Mucosa of stomach (tissue), 1 donor: ENCODE measurements around the gene MAPKBP1.

Experiments used
- H3K27me3 ChIP-seq: one replicate; pipeline ENCODE4 v1.7.0; 2013; ENCODE audit warnings: mild to moderate bottlenecking, low read length; ENCODE audit not compliant: control insufficient read depth, insufficient read depth
- H3K36me3 ChIP-seq: one replicate; pipeline ENCODE4 v1.7.0; 2013; ENCODE audit warnings: low read length; ENCODE audit not compliant: control insufficient read depth, insufficient read depth
- H3K4me1 ChIP-seq: one replicate; pipeline ENCODE4 v1.7.0; 2013; ENCODE audit warnings: mild to moderate bottlenecking, low read length; ENCODE audit not compliant: control insufficient read depth, insufficient read depth
- H3K4me3 ChIP-seq: one replicate; pipeline ENCODE4 v1.7.0; 2013; ENCODE audit warnings: low read length
- H3K9ac ChIP-seq: one replicate; pipeline ENCODE4 v1.7.0; 2013; ENCODE audit warnings: mild to moderate bottlenecking, low read length, moderate library complexity
- H3K9me3 ChIP-seq: one replicate; pipeline ENCODE4 v1.7.0; 2013; ENCODE audit warnings: mild to moderate bottlenecking, low read length, moderate library complexity; ENCODE audit not compliant: control insufficient read depth
- donor health status: Pancreatic carcinoma.

The MAPKBP1 gene

GRCh38 chr15:41871175-41871905 lies 97.1 kb downstream of the MAPKBP1 start:
- no peaks in the 10 kb centered on the region for H3K36me3 ChIP-seq
- no peaks in the 10 kb centered on the region for H3K4me1 ChIP-seq
- H3K27me3 ChIP-seq: no peaks in the 10 kb centered on the region
- H3K4me3 ChIP-seq: no peak overlapping the region
- no peaks in the 10 kb centered on the region for H3K9me3 ChIP-seq
- no peak overlapping the region for H3K9ac ChIP-seq

GRCh38 chr15:41872166-41872747 lies 98.0 kb downstream of the MAPKBP1 start:
- no peak overlapping the region for H3K4me3 ChIP-seq
- no peaks in the 10 kb centered on the region for H3K9me3 ChIP-seq
- H3K36me3 ChIP-seq: no peaks in the 10 kb centered on the region
- H3K9ac ChIP-seq: no peak overlapping the region
- no peaks in the 10 kb centered on the region for H3K4me1 ChIP-seq
- H3K27me3 ChIP-seq: no peaks in the 10 kb centered on the region

- no peaks in the 10 kb centered on the region for H3K27me3 ChIP-seq
- H3K4me3 ChIP-seq: no peak overlapping the region
- no peaks in the 10 kb centered on the region for H3K4me1 ChIP-seq
- H3K9ac ChIP-seq: no peak overlapping the region
- no peaks in the 10 kb centered on the region for H3K9me3 ChIP-seq
- H3K36me3 ChIP-seq: no peaks in the 10 kb centered on the region
These were observed 99.4 kb downstream of the MAPKBP1 start for GRCh38 chr15:41873711-41874110.

- Histone ChIP-seq H3K4me3 (no peak overlapping the region), H3K9me3 (no peaks in the 10 kb centered on the region), H3K36me3 (no peaks in the 10 kb centered on the region), H3K4me1 (no peaks in the 10 kb centered on the region), H3K9ac (no peak overlapping the region), H3K27me3 (peaks cover 5% of the 10 kb centered on the region)
These were observed 100.5 kb downstream of the MAPKBP1 start for GRCh38 chr15:41874736-41875135.

GRCh38 chr15:41876007-41876406 lies 101.7 kb downstream of the MAPKBP1 start:
- Histone ChIP-seq H3K9ac (no peak overlapping the region), H3K4me1 (no peaks in the 10 kb centered on the region), H3K27me3 (peaks cover 14% of the 10 kb centered on the region), H3K4me3 (no peak overlapping the region), H3K9me3 (no peaks in the 10 kb centered on the region), H3K36me3 (no peaks in the 10 kb centered on the region)

- Histone ChIP-seq H3K9me3 (no peaks in the 10 kb centered on the region), H3K4me1 (peaks cover 3% of the 10 kb centered on the region), H3K9ac (no peak overlapping the region), H3K4me3 (no peak overlapping the region), H3K27me3 (peaks cover 21% of the 10 kb centered on the region), H3K36me3 (no peaks in the 10 kb centered on the region)
These were observed 102.4 kb downstream of the MAPKBP1 start for GRCh38 chr15:41876689-41877088.
